Measurements from ENCODE around the gene SLC17A9.

Gene SLC17A9, protein sequence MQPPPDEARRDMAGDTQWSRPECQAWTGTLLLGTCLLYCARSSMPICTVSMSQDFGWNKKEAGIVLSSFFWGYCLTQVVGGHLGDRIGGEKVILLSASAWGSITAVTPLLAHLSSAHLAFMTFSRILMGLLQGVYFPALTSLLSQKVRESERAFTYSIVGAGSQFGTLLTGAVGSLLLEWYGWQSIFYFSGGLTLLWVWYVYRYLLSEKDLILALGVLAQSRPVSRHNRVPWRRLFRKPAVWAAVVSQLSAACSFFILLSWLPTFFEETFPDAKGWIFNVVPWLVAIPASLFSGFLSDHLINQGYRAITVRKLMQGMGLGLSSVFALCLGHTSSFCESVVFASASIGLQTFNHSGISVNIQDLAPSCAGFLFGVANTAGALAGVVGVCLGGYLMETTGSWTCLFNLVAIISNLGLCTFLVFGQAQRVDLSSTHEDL

DNA sequence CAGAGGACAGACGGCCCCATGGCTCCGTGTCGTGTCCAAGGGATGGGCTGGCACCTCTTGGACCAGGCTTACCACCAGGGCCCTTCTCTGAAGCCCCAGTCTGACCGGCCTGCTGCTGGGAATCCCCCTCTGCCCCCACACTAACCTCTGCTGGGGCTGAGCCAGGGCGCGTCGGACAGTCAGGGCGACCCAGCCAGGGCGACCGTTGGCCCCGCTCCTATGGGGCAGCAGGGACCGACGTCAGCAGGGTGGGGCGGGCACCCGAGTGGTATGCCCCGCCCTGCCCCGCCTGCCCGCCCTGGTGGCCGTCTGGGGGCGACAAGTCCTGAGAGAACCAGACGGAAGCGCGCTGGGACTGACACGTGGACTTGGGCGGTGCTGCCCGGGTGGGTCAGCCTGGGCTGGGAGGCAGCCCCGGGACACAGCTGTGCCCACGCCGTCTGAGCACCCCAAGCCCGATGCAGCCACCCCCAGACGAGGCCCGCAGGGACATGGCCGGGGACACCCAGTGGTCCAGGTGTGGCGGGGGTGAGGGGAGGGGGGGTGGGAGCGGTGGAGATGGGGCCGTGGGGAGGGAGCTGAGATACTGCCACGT is at the start of gene SLC17A9:
Gene SLC17A9 (plus strand): TSS at position 337 of the 595 bp plus-strand sequence. CDS start 122 bp downstream, at position 459.
- in situ Hi-C loops (cut with HindIII; ENCODE audit: low pct_unique_long_range_greater_than_20kb, low sequenced_read_pairs): no loop called here
- no peak for DNase-seq (ENCODE audit: low read depth in 1 of 2, low spot score in 1 of 2)
- TF ChIP-seq JUND (IDR thresholded peaks at IDR 0.05; ENCODE audit: low read depth): no peak

DNA sequence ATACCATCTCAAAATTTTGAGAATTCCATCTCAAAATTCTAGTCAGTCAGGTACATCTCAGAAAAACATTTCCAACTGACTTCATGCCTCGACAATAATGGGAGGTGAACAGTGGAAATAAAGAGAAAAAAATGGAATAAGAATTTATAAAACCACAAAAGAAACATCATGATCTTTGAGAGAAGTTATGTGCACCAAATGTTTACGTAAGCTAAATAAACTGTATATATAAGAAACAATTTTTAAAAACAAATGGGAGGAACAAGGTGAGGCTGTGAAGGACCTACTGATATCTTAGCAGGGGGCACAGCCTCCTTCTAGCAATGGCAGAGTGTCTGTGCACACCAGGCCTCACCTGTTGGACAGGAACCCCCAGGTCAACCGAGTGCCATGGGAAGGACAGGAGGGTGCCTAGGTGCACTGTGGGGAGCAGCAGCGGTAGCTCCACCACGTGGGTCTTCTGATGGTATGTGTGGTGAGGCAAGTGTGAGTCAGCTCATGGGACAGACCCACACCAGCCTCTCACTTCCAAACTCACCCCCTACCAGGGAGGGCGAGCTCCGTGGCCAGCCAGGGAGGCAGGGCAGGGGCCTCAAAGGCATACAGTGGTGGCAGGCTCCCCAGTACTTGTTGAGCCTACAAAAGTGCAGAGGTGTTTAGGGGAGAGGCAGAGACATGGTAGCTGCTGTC is 49.4 kb upstream of the SLC17A9 start:
- no peak for DNase-seq (ENCODE audit: low read depth in 1 of 2, low spot score in 1 of 2)
- in situ Hi-C loops (cut with HindIII; ENCODE audit: low pct_unique_long_range_greater_than_20kb, low sequenced_read_pairs): no loop called here
- no peak for TF ChIP-seq JUND (IDR thresholded peaks at IDR 0.05; ENCODE audit: low read depth)

DNA sequence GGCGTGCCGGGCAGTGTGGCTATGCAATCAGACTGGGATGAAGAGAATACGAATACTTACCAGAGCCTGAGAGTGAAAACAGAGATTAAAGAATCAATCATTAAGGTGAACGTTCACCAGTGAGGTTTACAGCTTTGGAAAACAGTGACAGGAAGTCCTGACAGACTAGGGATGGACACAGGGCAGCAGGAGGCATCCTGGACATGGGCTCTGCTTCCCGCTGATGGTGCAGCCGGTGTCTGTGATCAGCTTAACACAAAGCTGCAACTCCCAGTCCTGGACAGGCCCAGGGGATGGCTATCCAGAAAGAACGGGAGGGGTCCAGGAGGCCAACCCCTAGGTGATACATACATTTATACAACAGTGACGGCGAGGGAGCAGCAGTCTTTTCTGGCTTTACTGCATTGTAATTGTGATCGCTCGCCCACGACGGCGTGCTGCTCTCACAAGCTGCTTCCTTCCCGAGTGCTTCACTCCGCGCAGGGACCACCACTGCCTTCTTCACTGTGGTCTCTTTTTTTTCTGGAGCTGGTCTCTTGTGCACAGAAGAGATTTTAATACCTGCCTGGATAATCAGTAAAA is 46.9 kb upstream of the SLC17A9 start:
- in situ Hi-C loops (cut with HindIII; ENCODE audit: low pct_unique_long_range_greater_than_20kb, low sequenced_read_pairs): no loop called here
- DNase-seq (ENCODE audit: low read depth in 1 of 2, low spot score in 1 of 2): no peak
- no peak for TF ChIP-seq JUND (IDR thresholded peaks at IDR 0.05; ENCODE audit: low read depth)

DNA sequence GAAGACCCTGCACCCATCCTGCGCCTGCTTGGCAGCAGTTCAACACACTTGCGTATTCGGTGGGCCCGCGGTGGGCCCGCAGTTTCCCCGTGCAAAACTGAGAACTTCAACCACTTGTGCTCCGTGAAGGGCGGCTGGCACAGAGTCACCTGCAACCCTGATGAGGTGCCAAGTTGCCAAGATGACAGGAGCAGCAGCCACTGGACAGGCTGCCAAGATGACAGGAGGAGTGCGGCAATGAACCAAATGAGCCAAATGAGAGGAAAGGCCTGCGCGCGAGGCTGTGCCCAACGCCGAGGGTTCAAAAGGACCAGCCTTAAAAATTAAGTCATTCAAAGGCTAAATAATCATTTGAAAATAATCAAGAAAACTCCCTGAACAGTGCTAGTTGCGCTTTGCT is 46.3 kb upstream of the SLC17A9 start:
- in situ Hi-C loops (cut with HindIII; ENCODE audit: low pct_unique_long_range_greater_than_20kb, low sequenced_read_pairs): no loop called here
- no peak for DNase-seq (ENCODE audit: low read depth in 1 of 2, low spot score in 1 of 2)

DNA sequence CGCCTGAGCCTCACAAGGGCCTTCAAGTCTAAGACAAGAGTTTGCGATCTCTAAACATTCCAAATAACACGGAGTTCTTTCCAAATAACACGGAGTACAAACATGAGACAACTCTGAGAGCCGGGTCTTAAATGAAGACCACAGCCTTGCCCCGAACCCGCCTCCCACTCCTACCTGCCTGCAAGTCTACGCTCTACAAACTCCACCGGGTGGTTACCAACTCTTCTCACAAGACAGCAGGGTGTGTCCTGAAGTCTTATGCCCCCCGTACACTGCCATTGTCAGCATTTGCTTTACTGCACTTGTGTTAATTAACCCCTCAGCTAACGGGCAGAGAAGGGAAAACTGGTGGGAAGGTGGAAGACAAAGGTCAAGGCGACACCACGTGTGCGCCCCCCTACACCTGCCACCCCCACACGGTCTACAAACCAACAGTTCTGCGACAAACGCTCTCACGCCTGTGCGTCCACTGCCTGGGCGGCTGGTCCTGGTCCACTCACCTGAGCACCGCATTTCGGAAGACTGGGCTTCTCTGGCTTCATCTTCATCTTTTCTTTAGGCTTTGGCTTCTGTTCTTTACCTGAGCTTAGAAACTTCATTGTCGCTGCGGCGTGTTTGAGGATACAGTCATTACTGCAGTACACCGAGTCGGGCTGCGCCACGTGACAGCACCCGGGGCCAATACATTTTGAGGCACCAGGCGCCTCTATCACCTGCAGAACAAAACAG is 45.7 kb upstream of the SLC17A9 start:
- in situ Hi-C loops (cut with HindIII; ENCODE audit: low pct_unique_long_range_greater_than_20kb, low sequenced_read_pairs): no loop called here
- TF ChIP-seq JUND (IDR thresholded peaks at IDR 0.05; ENCODE audit: low read depth): no peak
- DNase-seq (ENCODE audit: low read depth in 1 of 2, low spot score in 1 of 2): no peak

More for the DNA sequence above, 46.3 kb upstream of the SLC17A9 start:
- TF ChIP-seq JUND (IDR thresholded peaks at IDR 0.05; ENCODE audit: low read depth): no peak

DNA sequence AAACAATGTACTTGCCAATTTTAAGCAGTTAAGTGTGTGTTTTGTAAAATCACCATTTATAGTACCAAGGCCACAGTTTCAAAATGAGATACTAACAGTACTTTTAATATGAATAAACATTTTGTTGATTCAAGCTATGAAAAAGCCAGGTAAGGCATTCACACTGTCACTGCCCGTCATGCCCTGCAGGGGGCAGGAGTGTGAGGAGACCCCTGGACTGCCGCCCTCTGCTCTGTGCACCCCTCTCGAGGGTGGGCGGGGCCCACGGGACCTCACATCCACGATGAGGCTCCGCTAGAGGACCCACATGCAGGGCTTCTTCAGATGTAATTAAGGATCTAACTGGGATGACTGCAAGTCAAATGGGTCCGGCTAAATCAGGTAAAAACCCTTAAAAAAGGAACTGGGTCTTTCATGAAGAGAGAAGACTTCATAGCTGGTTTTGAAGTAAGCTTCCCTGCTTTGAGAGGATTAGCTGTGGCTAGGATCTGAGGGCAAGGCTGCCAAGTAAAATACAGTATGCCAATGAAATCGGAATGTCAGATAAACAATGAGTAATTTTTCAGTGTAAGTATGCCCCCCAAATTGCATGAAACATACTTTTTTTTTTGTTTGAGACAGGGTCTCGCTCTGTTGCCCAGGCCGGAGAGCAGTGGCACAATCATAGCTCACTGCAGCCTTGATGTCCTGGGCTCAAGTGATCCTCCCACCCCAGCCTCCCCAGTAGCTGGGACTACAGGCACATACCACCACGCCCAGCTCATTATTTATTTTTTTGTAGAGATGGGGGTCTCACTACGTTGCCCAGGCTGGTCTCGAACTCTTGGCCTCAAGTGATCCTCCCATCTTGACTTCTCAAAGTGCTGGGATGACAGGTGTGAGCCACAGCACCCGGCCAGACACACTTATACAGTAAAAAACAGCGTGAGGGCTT is 44.9 kb upstream of the SLC17A9 start:
- no peak for DNase-seq (ENCODE audit: low read depth in 1 of 2, low spot score in 1 of 2)
- in situ Hi-C loops (cut with HindIII; ENCODE audit: low pct_unique_long_range_greater_than_20kb, low sequenced_read_pairs): no loop called here
- no peak for TF ChIP-seq JUND (IDR thresholded peaks at IDR 0.05; ENCODE audit: low read depth)

DNA sequence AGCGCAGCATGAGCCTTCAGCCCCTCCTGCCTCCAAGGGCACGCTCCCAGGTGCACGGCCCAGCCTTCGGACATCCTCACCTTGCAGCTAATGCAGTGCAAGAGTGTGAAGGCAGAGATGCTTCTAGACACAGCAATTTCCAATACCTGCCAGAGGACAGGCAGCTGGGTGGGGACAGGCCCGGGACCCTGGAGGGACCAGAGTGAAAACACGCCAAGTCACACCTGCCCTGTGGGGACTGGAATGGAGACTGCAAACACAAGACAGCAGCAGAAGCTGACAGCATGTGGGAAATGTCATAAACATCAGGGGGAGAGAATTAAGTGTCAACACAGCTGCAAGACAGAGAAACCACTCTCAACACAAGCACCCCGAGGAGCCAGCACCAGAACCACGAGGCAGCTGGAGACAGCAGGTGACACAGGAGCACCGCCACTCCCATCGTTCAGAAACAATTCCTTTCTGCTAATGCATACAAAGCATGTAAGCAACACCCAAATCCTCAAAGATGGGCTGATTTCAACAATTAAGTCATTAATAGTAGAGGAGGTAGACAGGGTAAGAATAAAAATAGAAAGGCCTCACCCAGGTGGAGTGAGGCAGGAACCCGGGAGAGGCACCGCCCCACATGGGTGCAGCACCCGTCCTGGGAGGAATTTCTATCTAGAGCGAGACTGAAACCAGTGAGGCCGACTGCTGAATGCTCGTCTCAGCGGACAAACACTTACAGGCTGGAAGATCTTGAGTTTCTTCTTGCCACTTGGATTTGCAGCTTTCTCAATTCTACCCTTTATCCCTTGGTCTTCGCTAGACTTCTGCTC is 43.3 kb upstream of the SLC17A9 start:
- in situ Hi-C loops (cut with HindIII; ENCODE audit: low pct_unique_long_range_greater_than_20kb, low sequenced_read_pairs): no loop called here
- no peak for TF ChIP-seq JUND (IDR thresholded peaks at IDR 0.05; ENCODE audit: low read depth)

DNA sequence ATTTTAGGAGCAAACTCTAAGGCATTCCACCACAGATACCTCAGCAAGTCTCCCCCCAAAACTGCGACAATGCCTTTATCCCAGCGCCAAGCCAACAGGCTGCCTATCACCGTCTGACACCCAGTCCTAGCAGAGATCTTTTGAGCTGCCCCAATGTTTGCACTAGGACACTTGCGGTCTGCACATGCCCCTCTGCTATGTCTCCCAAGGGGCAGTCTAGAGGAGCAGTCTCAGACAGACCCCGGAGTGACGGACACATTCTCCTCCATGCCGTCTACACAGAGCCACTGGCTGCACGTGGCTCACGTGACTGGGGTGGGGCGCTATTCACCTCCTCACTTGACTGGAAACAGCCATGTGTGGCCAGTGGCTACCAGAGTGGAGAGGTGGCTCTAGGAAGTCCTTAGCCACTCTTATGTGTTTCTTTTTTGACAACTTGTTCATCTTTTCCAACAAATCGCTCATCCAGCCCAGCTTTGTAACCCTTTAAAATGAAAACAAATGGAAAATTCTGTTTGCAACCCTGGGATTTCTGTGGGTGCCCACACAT is 42.2 kb upstream of the SLC17A9 start:
- TF ChIP-seq JUND (IDR thresholded peaks at IDR 0.05; ENCODE audit: low read depth): no peak
- in situ Hi-C loops (cut with HindIII; ENCODE audit: low pct_unique_long_range_greater_than_20kb, low sequenced_read_pairs): no loop called here
- no peak for DNase-seq (ENCODE audit: low read depth in 1 of 2, low spot score in 1 of 2)

More for the DNA sequence above, 43.3 kb upstream of the SLC17A9 start:
- DNase-seq (ENCODE audit: low read depth in 1 of 2, low spot score in 1 of 2): no peak

DNA sequence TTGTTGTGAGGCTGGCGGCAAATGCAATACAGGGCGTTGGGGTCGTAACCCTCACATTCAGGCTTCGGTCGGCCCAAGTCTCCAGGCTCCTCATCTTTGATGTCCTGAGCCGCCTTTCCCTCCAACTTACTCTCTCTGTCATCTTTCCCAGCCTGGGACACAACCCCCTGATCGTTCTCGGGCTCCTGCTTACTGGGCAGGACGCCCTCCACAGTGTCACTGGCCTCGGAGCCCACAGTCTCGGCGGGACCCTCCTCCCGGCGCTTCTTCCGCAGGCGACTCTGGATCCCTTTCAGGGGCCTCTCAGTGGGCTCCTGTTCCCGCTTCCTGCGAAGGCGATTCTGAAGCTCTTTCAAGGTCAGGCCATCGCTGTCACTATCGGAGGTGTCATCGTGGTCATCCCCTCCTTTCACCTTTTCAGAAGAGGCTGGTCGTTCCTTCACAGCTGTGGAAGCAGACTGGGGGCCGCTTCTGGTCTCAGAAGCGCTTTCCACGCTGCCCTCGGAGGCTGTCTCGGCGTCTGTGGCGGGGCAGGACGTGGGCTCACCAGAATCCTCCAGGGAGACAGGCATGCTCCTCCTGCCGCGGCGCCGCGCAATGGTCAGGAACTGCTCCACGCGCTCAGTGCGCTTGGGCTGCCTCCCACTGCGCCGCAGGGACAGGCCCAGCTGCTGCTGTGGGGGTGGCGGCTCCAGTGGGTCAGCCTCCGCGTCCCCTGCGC is 41.6 kb upstream of the SLC17A9 start:
- in situ Hi-C loops (cut with HindIII; ENCODE audit: low pct_unique_long_range_greater_than_20kb, low sequenced_read_pairs): no loop called here
- no peak for TF ChIP-seq JUND (IDR thresholded peaks at IDR 0.05; ENCODE audit: low read depth)
- no peak for DNase-seq (ENCODE audit: low read depth in 1 of 2, low spot score in 1 of 2)

All from T47D (cell line).